ENCODE results near the gene NRXN3. TPM values are rescaled to one million over a fixed set of nuclear protein-coding genes. Genes with fewer than 3 reads are reported as not detected.
A peak's percentile ranks its signal among the peaks of the same experiment; 100 is the strongest.

Gene NRXN3
- polyA plus RNA-seq, 3 donors = 6.1 to 7.8 (median 6.4) TPM

GRCh38 chr14:78637489-78637888 is 467.3 kb downstream of the NRXN3 start:
- no peak for DNase-seq

- DNase-seq = peak; percentile 17
These were observed 467.8 kb downstream of the NRXN3 start for GRCh38 chr14:78637908-78638475.

GRCh38 chr14:78638926-78639325 is 468.8 kb downstream of the NRXN3 start:
- no peak for DNase-seq

GRCh38 chr14:78644824-78645559 is 474.8 kb downstream of the NRXN3 start:
- no peak for DNase-seq

GRCh38 chr14:78652727-78653126 is 482.6 kb downstream of the NRXN3 start:
- DNase-seq = no peak

GRCh38 chr14:78653173-78653572 is 483.0 kb downstream of the NRXN3 start:
- DNase-seq = no peak

- no peak for DNase-seq
These were observed 487.3 kb downstream of the NRXN3 start for GRCh38 chr14:78657451-78657850.

GRCh38 chr14:78664841-78665240 is 494.7 kb downstream of the NRXN3 start:
- no peak for DNase-seq

- DNase-seq = no peak
These were observed 496.3 kb downstream of the NRXN3 start for GRCh38 chr14:78666336-78667056.

GRCh38 chr14:78667141-78667540 is 497.0 kb downstream of the NRXN3 start:
- DNase-seq = no peak

- no peak for DNase-seq
These were observed 503.7 kb downstream of the NRXN3 start for GRCh38 chr14:78673845-78674244.

- no peak for DNase-seq
These were observed 504.6 kb downstream of the NRXN3 start for GRCh38 chr14:78674820-78675219.

- DNase-seq = no peak
These were observed 513.0 kb downstream of the NRXN3 start for GRCh38 chr14:78683206-78683605.

GRCh38 chr14:78683981-78684380 is 513.8 kb downstream of the NRXN3 start:
- no peak for DNase-seq

- no peak for DNase-seq
These were observed 518.3 kb downstream of the NRXN3 start for GRCh38 chr14:78688503-78688902.

GRCh38 chr14:78690836-78691235 is 520.7 kb downstream of the NRXN3 start:
- DNase-seq = no peak

- DNase-seq = no peak
These were observed 527.2 kb downstream of the NRXN3 start for GRCh38 chr14:78697341-78697740.

- DNase-seq = no peak
These were observed 528.8 kb downstream of the NRXN3 start for GRCh38 chr14:78698991-78699390.

- no peak for DNase-seq
These were observed 530.1 kb downstream of the NRXN3 start for GRCh38 chr14:78700236-78700635.

GRCh38 chr14:78701246-78701645 is 531.1 kb downstream of the NRXN3 start:
- DNase-seq = no peak

GRCh38 chr14:78704965-78705364 is 534.8 kb downstream of the NRXN3 start:
- no peak for DNase-seq

- no peak for DNase-seq
These were observed 535.8 kb downstream of the NRXN3 start for GRCh38 chr14:78705989-78706388.
